SU-DHL-6 (cell line): ENCODE data around the gene TMEM134.

Experiments
- H2AFZ ChIP-seq: fragments of 200-600 bp; sonication (generic); 2 replicates; pipeline ENCODE4 v1.6.1; 2014; ENCODE audit warnings: low read depth, mild to moderate bottlenecking, moderate library complexity, mixed read lengths, antibody characterized with exemption, low read length; ENCODE audit not compliant: severe bottlenecking
- H3F3A ChIP-seq: fragments of 200-600 bp; shearing (Covaris generic); 2 replicates; pipeline ENCODE4 v1.6.0; 2016; ENCODE audit warnings: antibody characterized with exemption, mild to moderate bottlenecking; ENCODE audit not compliant: insufficient read depth
- H3K27ac ChIP-seq: fragments of 200-600 bp; sonication (generic); 2 replicates; pipeline ENCODE4 v1.5.1; 2016; ENCODE audit warnings: low read depth, mild to moderate bottlenecking, low read length, moderate library complexity, mixed read lengths
- H3K27me3 ChIP-seq: fragments of 200-600 bp; sonication (generic), shearing (Covaris generic); 2 replicates; pipeline ENCODE4 v1.6.0; 2014; ENCODE audit warnings: mild to moderate bottlenecking, low read length
- H3K36me3 ChIP-seq: fragments of 200-600 bp; sonication (generic); 2 replicates; pipeline ENCODE4 v1.6.1; 2014; ENCODE audit warnings: mild to moderate bottlenecking, low read length, mixed read lengths
- H3K4me2 ChIP-seq: fragments of 300-600, 200-600 bp; shearing (Covaris generic), sonication (generic); 2 replicates; pipeline ENCODE4 v1.6.0; 2014; ENCODE audit warnings: low read length, low read depth, mild to moderate bottlenecking; ENCODE audit not compliant: poor library complexity, severe bottlenecking
- H3K4me3 ChIP-seq: fragments of 200-600 bp; sonication (generic); 2 replicates; pipeline ENCODE4 v1.5.1; 2014; ENCODE audit warnings: antibody characterized with exemption, low read length, mild to moderate bottlenecking, mixed read lengths; ENCODE audit not compliant: insufficient read depth, poor library complexity, severe bottlenecking
- H3K79me2 ChIP-seq: fragments of 200-600 bp; sonication (generic); 2 replicates; pipeline ENCODE4 v1.6.1; 2014; ENCODE audit warnings: mild to moderate bottlenecking, low read length, moderate library complexity; ENCODE audit not compliant: insufficient read depth
- H3K9ac ChIP-seq: fragments of 200-600 bp; sonication (generic); 2 replicates; pipeline ENCODE4 v1.7.0; 2014; ENCODE audit warnings: mild to moderate bottlenecking, low read length
- H3K9me2 ChIP-seq: fragments of 200-600 bp; sonication (generic); replicated peaks from 2 replicates; pipeline ENCODE4 v1.6.1; 2014; ENCODE audit warnings: low read length; ENCODE audit not compliant: insufficient read depth
- H3K9me3 ChIP-seq: fragments of 200-600 bp; sonication (generic); 2 replicates; pipeline ENCODE4 v1.6.1; 2014; ENCODE audit warnings: low read length, mixed read lengths; ENCODE audit not compliant: insufficient read depth
- H4K20me1 ChIP-seq: fragments of 200-600 bp; sonication (generic); 2 replicates; pipeline ENCODE4 v1.6.1; 2014; ENCODE audit warnings: low read depth, mild to moderate bottlenecking, antibody characterized with exemption, low read length, moderate library complexity, mixed read lengths
- EZH2phosphoT487 ChIP-seq: fragments of 200-600 bp; sonication (generic), shearing (Covaris generic); conservative IDR thresholded peaks from 2 replicates; pipeline ENCODE4 v1.6.1; 2018; ENCODE audit warnings: mild to moderate bottlenecking, antibody characterized with exemption, low read length, moderate library complexity, mixed read lengths
- TF ChIP-seq, protein P1 (sequence below): fragments of 200-600 bp; sonication (generic); IDR thresholded peaks from one replicate; pipeline ENCODE4 v1.5.1; 2017; ENCODE audit warnings: antibody characterized with exemption, mild to moderate bottlenecking, low read length, moderate library complexity; ENCODE audit not compliant: insufficient read depth, poor library complexity, severe bottlenecking

Gene TMEM134

DNA sequence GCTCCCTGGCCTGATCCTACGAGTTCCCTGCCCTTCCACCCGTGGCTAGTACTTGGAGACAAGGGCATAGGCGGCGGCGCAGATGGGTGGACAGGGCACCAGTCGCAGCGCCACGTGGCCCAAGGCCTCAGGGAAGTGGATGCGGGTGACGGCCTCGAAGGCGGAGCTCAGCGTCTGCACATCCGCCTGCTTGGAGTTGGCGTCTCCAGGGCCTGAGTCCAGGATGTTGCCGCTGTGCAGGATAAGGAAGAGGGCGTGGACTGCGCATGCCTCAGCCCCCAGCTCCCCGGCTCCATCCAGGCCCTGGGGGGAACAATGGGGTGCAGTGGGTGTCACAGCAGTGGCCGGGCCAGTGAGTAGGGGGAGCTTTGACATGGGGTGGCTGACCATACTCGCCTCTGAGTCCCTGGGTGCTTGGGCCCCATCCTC lies 29.5 kb upstream of the TMEM134 start:
- Histone ChIP-seq H3F3A (no peaks in the 10 kb centered on the region), H3K27me3 (no peaks in the 10 kb centered on the region), H3K27ac (no peak overlapping the region), H3K79me2 (peaks cover 4% of the 10 kb centered on the region), H3K9me2 (no peaks in the 10 kb centered on the region), H2AFZ (no peak overlapping the region), H3K9me3 (no peaks in the 10 kb centered on the region), H3K36me3 (no peaks in the 10 kb centered on the region), H3K4me3 (no peak overlapping the region), H4K20me1 (no peaks in the 10 kb centered on the region; the same call in 1 of the 2 replicates), H3K9ac (no peak overlapping the region), H3K4me2 (no peak overlapping the region)
- TF ChIP-seq, protein P1, sequence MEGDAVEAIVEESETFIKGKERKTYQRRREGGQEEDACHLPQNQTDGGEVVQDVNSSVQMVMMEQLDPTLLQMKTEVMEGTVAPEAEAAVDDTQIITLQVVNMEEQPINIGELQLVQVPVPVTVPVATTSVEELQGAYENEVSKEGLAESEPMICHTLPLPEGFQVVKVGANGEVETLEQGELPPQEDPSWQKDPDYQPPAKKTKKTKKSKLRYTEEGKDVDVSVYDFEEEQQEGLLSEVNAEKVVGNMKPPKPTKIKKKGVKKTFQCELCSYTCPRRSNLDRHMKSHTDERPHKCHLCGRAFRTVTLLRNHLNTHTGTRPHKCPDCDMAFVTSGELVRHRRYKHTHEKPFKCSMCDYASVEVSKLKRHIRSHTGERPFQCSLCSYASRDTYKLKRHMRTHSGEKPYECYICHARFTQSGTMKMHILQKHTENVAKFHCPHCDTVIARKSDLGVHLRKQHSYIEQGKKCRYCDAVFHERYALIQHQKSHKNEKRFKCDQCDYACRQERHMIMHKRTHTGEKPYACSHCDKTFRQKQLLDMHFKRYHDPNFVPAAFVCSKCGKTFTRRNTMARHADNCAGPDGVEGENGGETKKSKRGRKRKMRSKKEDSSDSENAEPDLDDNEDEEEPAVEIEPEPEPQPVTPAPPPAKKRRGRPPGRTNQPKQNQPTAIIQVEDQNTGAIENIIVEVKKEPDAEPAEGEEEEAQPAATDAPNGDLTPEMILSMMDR = no peak
- no peak for TF ChIP-seq EZH2phosphoT487

- TF ChIP-seq, protein P1 = no peak
- no peak for TF ChIP-seq EZH2phosphoT487
- no peaks in the 10 kb centered on the region for H3K27me3 ChIP-seq
- no peaks in the 10 kb centered on the region for H3F3A ChIP-seq
- H2AFZ ChIP-seq = no peak overlapping the region
- H3K36me3 ChIP-seq = no peaks in the 10 kb centered on the region
- H3K9me3 ChIP-seq = no peaks in the 10 kb centered on the region
- H3K27ac ChIP-seq = no peak overlapping the region
- no peaks in the 10 kb centered on the region for H4K20me1 ChIP-seq
- H3K4me3 ChIP-seq = no peak overlapping the region
- H3K9ac ChIP-seq = no peak overlapping the region
- H3K79me2 ChIP-seq = no peaks in the 10 kb centered on the region; the same call in 1 of the 2 replicates
- H3K9me2 ChIP-seq = no peaks in the 10 kb centered on the region
- H3K4me2 ChIP-seq = no peak overlapping the region
Measured at GRCh38 chr11:67497656-67498291, 28.7 kb upstream of the TMEM134 start.

- TF ChIP-seq, protein P1 = no peak
- no peak for TF ChIP-seq EZH2phosphoT487
- no peaks in the 10 kb centered on the region for H3K9me3 ChIP-seq
- H3K4me3 ChIP-seq = no peak overlapping the region
- H3K36me3 ChIP-seq = no peaks in the 10 kb centered on the region
- H3K4me2 ChIP-seq = no peak overlapping the region
- no peaks in the 10 kb centered on the region for H3K79me2 ChIP-seq
- H4K20me1 ChIP-seq = no peaks in the 10 kb centered on the region
- H3K9ac ChIP-seq = no peak overlapping the region
- no peaks in the 10 kb centered on the region for H3K27me3 ChIP-seq
- no peak overlapping the region for H3K27ac ChIP-seq
- no peak overlapping the region for H2AFZ ChIP-seq
- no peaks in the 10 kb centered on the region for H3K9me2 ChIP-seq
- H3F3A ChIP-seq = no peaks in the 10 kb centered on the region
Measured at GRCh38 chr11:67496113-67496512, 27.1 kb upstream of the TMEM134 start.
